CD4-positive, alpha-beta T cell (primary cell): ENCODE measurements around the gene KDM4B. TPM values are rescaled to one million over a fixed set of nuclear protein-coding genes. Genes with fewer than 3 reads are reported as not detected.

Source experiments
- ATAC-seq: fragments of 200-7000 bp; cut with Tn5 transposase; one replicate; pipeline ENCODE4 v1.10.0; 2022; ENCODE audit warnings: mild to moderate bottlenecking; ENCODE audit not compliant: poor library complexity
- CTCF ChIA-PET: fragments of 350-600 bp; sonication (Branson Sonifier 250); formaldehyde crosslinking; loops from one replicate; lab custom pipeline; 2021; ENCODE audit warnings: antibody characterized with exemption, inconsistent platforms; lab: Charles Lee
- POLR2A ChIA-PET: fragments of 350-600 bp; sonication (Branson Sonifier 250); formaldehyde crosslinking; loops from one replicate; lab custom pipeline; 2021; ENCODE audit warnings: antibody characterized with exemption, inconsistent platforms; lab: Charles Lee
- DNase-seq, 14 experiments: peaks; one replicate each; pipeline ENCODE4 v3.0.0-alpha.2; 2013 to 2020; ENCODE audit warnings: mixed read lengths in 2 of 14
- H3K27ac ChIP-seq, 2 donors: one replicate each; pipeline versions ENCODE4 v1.5.1 to v1.7.0; 2013; ENCODE audit warnings: low read length in 2 of 2, low read depth in 1 of 2, mild to moderate bottlenecking in 1 of 2
- H3K27me3 ChIP-seq, 2 experiments: 1 replicate in 1 of 2; 2 replicates in 1 of 2; pipeline versions ENCODE4 v1.6.1 to v1.7.0; 2013; ENCODE audit warnings: low read length in 2 of 2, control low read depth in 1 of 2, mild to moderate bottlenecking in 1 of 2, moderate library complexity in 1 of 2; ENCODE audit not compliant: insufficient read depth in 2 of 2, control insufficient read depth in 1 of 2
- H3K36me3 ChIP-seq: one replicate; pipeline ENCODE4 v1.6.1; 2013; ENCODE audit warnings: low read length, control low read depth; ENCODE audit not compliant: insufficient read depth
- H3K4me1 ChIP-seq: one replicate; pipeline ENCODE4 v1.6.1; 2013; ENCODE audit warnings: low read length, control low read depth; ENCODE audit not compliant: insufficient read depth
- H3K4me3 ChIP-seq: one replicate; pipeline ENCODE4 v1.5.1; 2013; ENCODE audit warnings: mild to moderate bottlenecking, low read length, moderate library complexity
- H3K9me3 ChIP-seq, 2 experiments: 1 replicate in 1 of 2; 2 replicates in 1 of 2; pipeline versions ENCODE4 v1.6.1 to v1.7.0; 2013; ENCODE audit warnings: low read length in 2 of 2, mild to moderate bottlenecking in 2 of 2, control low read depth in 1 of 2, moderate library complexity in 1 of 2; ENCODE audit not compliant: control insufficient read depth in 1 of 2, insufficient read depth in 1 of 2
- H3K27ac Mint-ChIP-seq: one replicate; pipeline ENCODE4 v1.8.0; 2020; ENCODE audit warnings: mixed read lengths
- H3K27me3 Mint-ChIP-seq: one replicate; pipeline ENCODE4 v1.8.0; 2021; ENCODE audit warnings: mixed read lengths
- H3K36me3 Mint-ChIP-seq: one replicate; pipeline ENCODE4 v1.8.0; 2021; ENCODE audit warnings: low read depth, mixed read lengths
- H3K4me1 Mint-ChIP-seq: one replicate; pipeline ENCODE4 v1.8.0; 2021; ENCODE audit warnings: low read depth, mixed read lengths
- H3K4me3 Mint-ChIP-seq: one replicate; pipeline ENCODE4 v1.8.0; 2020; ENCODE audit warnings: mild to moderate bottlenecking, mixed read lengths
- H3K9me3 Mint-ChIP-seq: one replicate; pipeline ENCODE4 v1.8.0; 2020; ENCODE audit warnings: mixed read lengths
- intact Hi-C, 2 experiments: fragments of 100-400 bp; cut with DNase I in 1 of 2; cut with micrococcal nuclease in 1 of 2; formaldehyde crosslinking; loops; one replicate each; pipeline versions ENCODE4 v1.15.1 to v1.9.0; 2023 to 2025; cut with DNase I, micrococcal nuclease
- total RNA-seq, 174 experiments: library from RNA in 2 of 174; stranded (reverse) in 2 of 174; gene quantifications; one replicate each; pipeline ENCODE4 v1.2.3 and lab custom pipeline; 2021 to 2026
- TF ChIP-seq, protein P1 (sequence below): fragments of 200-600 bp; IDR thresholded peaks from one replicate; pipeline ENCODE4 v1.8.0; 2022; ENCODE audit warnings: antibody characterized with exemption, mild to moderate bottlenecking

KDM4B gene
- total RNA-seq, 2 experiments from 2014 or later: 41.8 to 42.5 TPM

- no peak overlapping the region for H3K4me3 ChIP-seq
- ChIA-PET POLR2A (no interaction called here), CTCF (no interaction called here)
- no peak overlapping the region for H3K27ac Mint-ChIP-seq
- H3K27me3 ChIP-seq: no peaks in the 10 kb centered on the region
- peaks cover 33% of the 10 kb centered on the region for H3K36me3 ChIP-seq
- H3K9me3 ChIP-seq: peaks cover 8 to 32% of the 10 kb centered on the region in 2 experiments
- DNase-seq (no peak), ATAC-seq (no peak)
- no peaks in the 10 kb centered on the region for H3K4me1 Mint-ChIP-seq
- H3K27me3 Mint-ChIP-seq: no peaks in the 10 kb centered on the region
- peaks cover 30% of the 10 kb centered on the region for H3K36me3 Mint-ChIP-seq
- no peak overlapping the region for H3K4me3 Mint-ChIP-seq
- intact Hi-C loops: no loop called here
- no peak overlapping the region for H3K27ac ChIP-seq
- H3K4me1 ChIP-seq: no peaks in the 10 kb centered on the region
- no peaks in the 10 kb centered on the region for H3K9me3 Mint-ChIP-seq
- TF ChIP-seq, protein P1, sequence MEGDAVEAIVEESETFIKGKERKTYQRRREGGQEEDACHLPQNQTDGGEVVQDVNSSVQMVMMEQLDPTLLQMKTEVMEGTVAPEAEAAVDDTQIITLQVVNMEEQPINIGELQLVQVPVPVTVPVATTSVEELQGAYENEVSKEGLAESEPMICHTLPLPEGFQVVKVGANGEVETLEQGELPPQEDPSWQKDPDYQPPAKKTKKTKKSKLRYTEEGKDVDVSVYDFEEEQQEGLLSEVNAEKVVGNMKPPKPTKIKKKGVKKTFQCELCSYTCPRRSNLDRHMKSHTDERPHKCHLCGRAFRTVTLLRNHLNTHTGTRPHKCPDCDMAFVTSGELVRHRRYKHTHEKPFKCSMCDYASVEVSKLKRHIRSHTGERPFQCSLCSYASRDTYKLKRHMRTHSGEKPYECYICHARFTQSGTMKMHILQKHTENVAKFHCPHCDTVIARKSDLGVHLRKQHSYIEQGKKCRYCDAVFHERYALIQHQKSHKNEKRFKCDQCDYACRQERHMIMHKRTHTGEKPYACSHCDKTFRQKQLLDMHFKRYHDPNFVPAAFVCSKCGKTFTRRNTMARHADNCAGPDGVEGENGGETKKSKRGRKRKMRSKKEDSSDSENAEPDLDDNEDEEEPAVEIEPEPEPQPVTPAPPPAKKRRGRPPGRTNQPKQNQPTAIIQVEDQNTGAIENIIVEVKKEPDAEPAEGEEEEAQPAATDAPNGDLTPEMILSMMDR: no peak
These were observed 95.1 kb downstream of the KDM4B start for GRCh38 chr19:5063873-5064645.

DNA sequence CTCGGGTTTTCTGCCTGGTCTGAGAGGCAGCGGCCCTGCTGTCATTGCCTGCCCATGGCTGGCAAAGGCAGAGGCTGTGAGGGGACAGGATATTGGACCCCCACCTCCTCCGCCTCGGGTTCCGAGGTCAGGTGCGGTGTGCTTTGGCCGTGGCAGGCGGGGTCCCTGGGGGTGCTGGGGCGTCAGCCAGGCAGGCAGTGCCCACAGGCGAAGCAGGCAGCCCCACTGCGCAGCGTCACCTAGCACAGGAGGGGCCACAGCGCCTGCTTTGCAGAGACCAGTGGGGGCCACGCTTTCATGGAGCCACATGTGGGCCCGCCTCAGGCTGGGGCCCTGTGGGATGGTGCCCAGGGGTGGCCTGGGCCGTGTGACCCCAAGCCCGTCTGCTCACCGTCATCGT is 96.0 kb downstream of the KDM4B start:
- TF ChIP-seq, protein P1: no peak

GRCh38 chr19:5065663-5066093 is 96.8 kb downstream of the KDM4B start:
- POLR2A ChIA-PET: no interaction called here
- Mint-ChIP-seq H3K4me3 (no peak overlapping the region), H3K9me3 (no peaks in the 10 kb centered on the region), H3K27ac (no peak overlapping the region), H3K27me3 (no peaks in the 10 kb centered on the region), H3K4me1 (no peaks in the 10 kb centered on the region), H3K36me3 (peaks cover 30% of the 10 kb centered on the region)
- Histone ChIP-seq H3K27me3 (no peaks in the 10 kb centered on the region), H3K4me3 (no peak overlapping the region), H3K36me3 (peaks cover 31% of the 10 kb centered on the region), H3K4me1 (no peaks in the 10 kb centered on the region), H3K27ac (no peak overlapping the region), H3K9me3 (peaks cover 8 to 22% of the 10 kb centered on the region in 2 experiments)
- TF ChIP-seq, protein P1: no peak
- intact Hi-C loops: no loop called here
- CTCF ChIA-PET: no interaction called here
- DNase-seq (no peak), ATAC-seq (no peak)

More for the DNA sequence above, 96.0 kb downstream of the KDM4B start:
- no peak overlapping the region for H3K27ac Mint-ChIP-seq
- H3K4me1 Mint-ChIP-seq: no peaks in the 10 kb centered on the region
- H3K9me3 ChIP-seq: peaks cover 8 to 26% of the 10 kb centered on the region in 2 experiments
- peaks cover 30% of the 10 kb centered on the region for H3K36me3 Mint-ChIP-seq
- DNase-seq (no peak), ATAC-seq (no peak)
- ChIA-PET POLR2A (no interaction called here), CTCF (no interaction called here)
- H3K36me3 ChIP-seq: peaks cover 31% of the 10 kb centered on the region
- no peaks in the 10 kb centered on the region for H3K4me1 ChIP-seq
- no peak overlapping the region for H3K4me3 ChIP-seq
- no peaks in the 10 kb centered on the region for H3K27me3 ChIP-seq
- no peak overlapping the region for H3K4me3 Mint-ChIP-seq
- no peaks in the 10 kb centered on the region for H3K9me3 Mint-ChIP-seq
- intact Hi-C loops: no loop called here
- H3K27me3 Mint-ChIP-seq: no peaks in the 10 kb centered on the region
- H3K27ac ChIP-seq: no peak overlapping the region
